HepG2 (cell line): ENCODE data around the gene RPP21. TPM values are rescaled to one million over a fixed set of nuclear protein-coding genes. Genes with fewer than 3 reads are reported as not detected.

Source experiments
- CHD2 ChIP-seq: IDR thresholded peaks from 2 replicates; pipeline ENCODE4 v1.6.1; 2011; ENCODE audit warnings: low read depth, low read length, improper control_type of control experiment
- GABPA ChIP-seq, 2 experiments: IDR thresholded peaks; 2 replicates each; pipeline ENCODE4 v1.6.1; 2011 to 2016; ENCODE audit warnings: low read depth in 2 of 2, low read length in 1 of 2, missing biosample characterization in 1 of 2, missing genetic modification characterization in 1 of 2
- HMGXB4 ChIP-seq, 2 experiments: sonication (generic) in 1 of 2; formaldehyde crosslinking in 1 of 2; IDR thresholded peaks; 2 replicates each; pipeline versions ENCODE4 v1.4.0 to v1.6.1; 2018 to 2020; ENCODE audit warnings: missing genetic modification reagents in 2 of 2, borderline replicate concordance in 1 of 2, low read depth in 1 of 2, mild to moderate bottlenecking in 1 of 2, missing biosample characterization in 1 of 2
- HOXA9 ChIP-seq: sonication (generic); formaldehyde crosslinking; IDR thresholded peaks from 2 replicates; pipeline ENCODE4 v1.8.1; 2022; ENCODE audit warnings: missing genetic modification reagents, mild to moderate bottlenecking, moderate library complexity, borderline replicate concordance
- KDM5B ChIP-seq: sonication (generic); formaldehyde crosslinking; IDR thresholded peaks from 2 replicates; pipeline ENCODE4 v1.4.0; 2020; ENCODE audit warnings: missing genetic modification reagents, mild to moderate bottlenecking, borderline replicate concordance
- MTA3 ChIP-seq: sonication (generic); formaldehyde crosslinking; IDR thresholded peaks from 2 replicates; pipeline ENCODE4 v1.4.0; 2020; ENCODE audit warnings: missing genetic modification reagents
- NFIB ChIP-seq: sonication (generic); formaldehyde crosslinking; IDR thresholded peaks from 2 replicates; pipeline ENCODE4 v1.9.0; 2021; ENCODE audit warnings: missing genetic modification reagents, mild to moderate bottlenecking, borderline replicate concordance
- SAP130 ChIP-seq: IDR thresholded peaks from 2 replicates; pipeline ENCODE4 v1.6.1; 2016; ENCODE audit warnings: low read depth
- THAP9 ChIP-seq: sonication (generic); formaldehyde crosslinking; IDR thresholded peaks from 2 replicates; pipeline ENCODE4; 2020; ENCODE audit warnings: missing genetic modification reagents, mild to moderate bottlenecking, borderline replicate concordance
- TRIM24 ChIP-seq: sonication (generic); formaldehyde crosslinking; IDR thresholded peaks from 2 replicates; pipeline ENCODE4 v1.8.0; 2022; ENCODE audit warnings: mild to moderate bottlenecking, missing genetic modification reagents
- XRCC5 ChIP-seq: fragments of 200-400 bp; formaldehyde crosslinking; optimal IDR thresholded peaks from 2 replicates; pipeline ENCODE3; 2017; ENCODE audit warnings: mild to moderate bottlenecking, low read length
- ZBTB7A ChIP-seq: sonication (generic); formaldehyde crosslinking; IDR thresholded peaks from 2 replicates; pipeline ENCODE4 v1.8.0; 2022; ENCODE audit warnings: mild to moderate bottlenecking, missing genetic modification reagents
- ZFP91 ChIP-seq: sonication (generic); formaldehyde crosslinking; IDR thresholded peaks from 2 replicates; pipeline ENCODE4 v1.9.0; 2022; ENCODE audit warnings: missing genetic modification reagents, mild to moderate bottlenecking, borderline replicate concordance
- ZNF225 ChIP-seq: sonication (generic); formaldehyde crosslinking; IDR thresholded peaks from 2 replicates; pipeline ENCODE4 v1.4.0; 2020; ENCODE audit warnings: mild to moderate bottlenecking, missing genetic modification reagents
- ZNF383 ChIP-seq: sonication (generic); formaldehyde crosslinking; IDR thresholded peaks from 2 replicates; pipeline ENCODE4 v1.4.0; 2020; ENCODE audit warnings: missing genetic modification reagents, mild to moderate bottlenecking, borderline replicate concordance
- ZNF451 ChIP-seq: sonication (generic); formaldehyde crosslinking; IDR thresholded peaks from 2 replicates; pipeline ENCODE4 v1.5.0; 2020; ENCODE audit warnings: mild to moderate bottlenecking, missing genetic modification reagents
- ZNF639 ChIP-seq: conservative IDR thresholded peaks from 2 replicates; pipeline ENCODE4 v1.6.1; 2018; ENCODE audit warnings: missing genetic modification reagents
- ZNF644 ChIP-seq: IDR thresholded peaks from 2 replicates; pipeline ENCODE4 v1.6.1; 2016; ENCODE audit warnings: low read depth
- ZNF660 ChIP-seq: sonication (generic); formaldehyde crosslinking; IDR thresholded peaks from 2 replicates; pipeline ENCODE4 v1.5.1; 2020; ENCODE audit warnings: mild to moderate bottlenecking, low read depth, missing genetic modification reagents, borderline replicate concordance
- ZSCAN12 ChIP-seq: sonication (generic); formaldehyde crosslinking; IDR thresholded peaks from 2 replicates; pipeline ENCODE4 v1.9.0; 2021; ENCODE audit warnings: mild to moderate bottlenecking, missing genetic modification reagents
- polyA plus RNA-seq, 8 experiments: library from polyadenylated mRNA; depleted of rRNA in 3 of 8; stranded (reverse) in 7 of 8; unstranded in 1 of 8; fragments of >200 nt; fragmentation: Illumina TruSeq in 4 of 8; extraction: Trizol in 4 of 8; gene quantifications; 2 replicates each; pipeline versions ENCODE4 v1.2.1 to v1.2.3, GENCODE V29; 2011 to 2016; ENCODE audit warnings: low read depth in 4 of 8, missing spikeins in 1 of 8, mixed read lengths in 1 of 8; ENCODE audit not compliant: insufficient read depth in 1 of 8
- total RNA-seq, 5 experiments: library from RNA; depleted of rRNA; stranded (reverse); fragments of >200 nt; fragmentation: Illumina TruSeq; extraction: Trizol; gene quantifications; 2 replicates each; pipeline ENCODE4 v1.2.3, GENCODE V29; 2016; ENCODE audit warnings: low read depth in 1 of 5

The RPP21 gene
- total and polyA plus RNA-seq, 2 of the 13 experiments (the other 11 are each of a cell fraction or from before 2014, with no cell fraction given), result 53.1 to 72.3 TPM

GRCh38 chr6:30344868-30345671 is at the start of gene RPP21 (continued):
- TF ChIP-seq ZFP91 (peak; percentile 95), NFIB (no peak), CHD2 (peak; percentile 78), KDM5B (peak; percentile 93; the same call in 1 of the 2 replicates), ZNF644 (CRISPR knock-in tag) (no peak; the same call in 1 of the 2 replicates), MTA3 (no peak), ZNF451 (CRISPR knock-in tag) (peak; percentile 92), ZSCAN12 (CRISPR knock-in tag) (peak; percentile 54; the same call in 1 of the 2 replicates), GABPA (IDR thresholded peaks at IDR 0.05; ENCODE audit: low read depth, low read length) (peak; percentile 54), GABPA (CRISPR knock-in tag; IDR thresholded peaks at IDR 0.05; ENCODE audit: low read depth) (peak; percentile 72), THAP9 (CRISPR knock-in tag) (peak; percentile 92), ZNF639 (CRISPR knock-in tag) (peak; percentile 78; the same call in 1 of the 2 replicates), HOXA9 (0 out of 2 replicates have a peak, but pooled peaks have one; percentile 83), ZNF225 (CRISPR knock-in tag) (peak; percentile 95; the same call in 1 of the 2 replicates), XRCC5 (peak; percentile 66), SAP130 (peak; percentile 98), ZBTB7A (no peak), ZNF660 (CRISPR knock-in tag) (no peak), TRIM24 (CRISPR knock-in tag) (no peak), HMGXB4 (CRISPR knock-in tag; IDR thresholded peaks at IDR 0.05; ENCODE audit: borderline replicate concordance in 1 of 2, low read depth in 1 of 2) (peak; percentile 88 to 95), ZNF383 (CRISPR knock-in tag) (no peak)
